Ascending aorta (tissue), 2 donors: ENCODE measurements around the gene ABI3BP. TPM values are rescaled to one million over a fixed set of nuclear protein-coding genes. Genes with fewer than 3 reads are reported as not detected.

Experiments
- DNase-seq, 2 donors: peaks; one replicate each; pipeline ENCODE4 v3.0.0-alpha.2; 2019; ENCODE audit warnings: low spot score in 2 of 2
- H3K27ac ChIP-seq, 2 donors: fragments of 200-600 bp; sonication (generic); one replicate each; pipeline ENCODE4 v1.5.1; 2016 to 2017; ENCODE audit warnings: mild to moderate bottlenecking in 1 of 2
- H3K27me3 ChIP-seq: fragments of 200-600 bp; sonication (generic); one replicate; pipeline ENCODE4 v1.5.1; 2017
- H3K36me3 ChIP-seq, 2 donors: fragments of 200-600 bp; sonication (generic); one replicate each; pipeline ENCODE4 v1.5.1; 2016
- H3K4me1 ChIP-seq, 2 donors: fragments of 200-600 bp; sonication (generic); one replicate each; pipeline ENCODE4 v1.5.1; 2016 to 2017; ENCODE audit warnings: mild to moderate bottlenecking in 1 of 2
- H3K4me3 ChIP-seq, 2 donors: fragments of 200-600 bp; sonication (generic); one replicate each; pipeline ENCODE4 v1.5.1; 2016 to 2017; ENCODE audit warnings: mild to moderate bottlenecking in 1 of 2
- H3K9me3 ChIP-seq, 2 donors: fragments of 200-600 bp; sonication (generic); one replicate each; pipeline ENCODE4 v1.5.1; 2016
- intact Hi-C: fragments of 100-400 bp; cut with DNase I; formaldehyde crosslinking; loops from one replicate; pipeline ENCODE4 v1.15.1; 2023
- total RNA-seq: library from RNA; depleted of rRNA; stranded (reverse); fragments of >200 nt; gene quantifications from one replicate; pipeline ENCODE4 v1.1.0, GENCODE V29; 2016
- TF ChIP-seq, protein P1 (sequence below), 3 experiments: fragments of 200-600 bp in 2 of 3; fragments of 450-650 bp in 1 of 3; sonication (generic) in 2 of 3; IDR thresholded peaks; one replicate each; pipeline ENCODE4 v1.5.1; 2016 to 2019; ENCODE audit warnings: antibody characterized with exemption in 3 of 3, mild to moderate bottlenecking in 1 of 3, moderate library complexity in 1 of 3

The ABI3BP gene
- total RNA-seq, 1 donor from 2014 or later: 54.2 TPM

DNA sequence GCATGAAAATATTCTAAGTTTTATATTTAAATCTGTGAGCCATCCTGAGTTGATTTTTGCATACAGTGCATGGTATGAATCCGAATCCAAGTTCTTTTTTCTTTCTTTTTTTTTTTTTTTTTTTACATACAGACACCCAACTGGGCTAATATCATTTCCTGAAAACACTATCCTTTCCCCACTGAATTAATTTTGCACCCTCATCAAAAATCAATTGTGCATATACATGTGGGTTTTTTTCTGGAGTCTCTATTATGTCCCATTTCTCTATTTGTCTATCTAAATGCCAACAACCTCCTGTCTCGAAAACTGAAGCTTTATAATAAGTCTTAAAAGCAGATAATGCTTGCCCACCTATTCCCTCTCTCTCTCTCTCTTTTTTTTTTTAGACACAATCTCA, 5.9 kb upstream of the ABI3BP start:
- H3K4me1 ChIP-seq: peaks cover 0 to 8% of the 10 kb centered on the region in 2 donors
- H3K4me3 ChIP-seq: no peak overlapping the region
- intact Hi-C loops: no loop called here
- no peak overlapping the region for H3K27ac ChIP-seq
- TF ChIP-seq, protein P1, sequence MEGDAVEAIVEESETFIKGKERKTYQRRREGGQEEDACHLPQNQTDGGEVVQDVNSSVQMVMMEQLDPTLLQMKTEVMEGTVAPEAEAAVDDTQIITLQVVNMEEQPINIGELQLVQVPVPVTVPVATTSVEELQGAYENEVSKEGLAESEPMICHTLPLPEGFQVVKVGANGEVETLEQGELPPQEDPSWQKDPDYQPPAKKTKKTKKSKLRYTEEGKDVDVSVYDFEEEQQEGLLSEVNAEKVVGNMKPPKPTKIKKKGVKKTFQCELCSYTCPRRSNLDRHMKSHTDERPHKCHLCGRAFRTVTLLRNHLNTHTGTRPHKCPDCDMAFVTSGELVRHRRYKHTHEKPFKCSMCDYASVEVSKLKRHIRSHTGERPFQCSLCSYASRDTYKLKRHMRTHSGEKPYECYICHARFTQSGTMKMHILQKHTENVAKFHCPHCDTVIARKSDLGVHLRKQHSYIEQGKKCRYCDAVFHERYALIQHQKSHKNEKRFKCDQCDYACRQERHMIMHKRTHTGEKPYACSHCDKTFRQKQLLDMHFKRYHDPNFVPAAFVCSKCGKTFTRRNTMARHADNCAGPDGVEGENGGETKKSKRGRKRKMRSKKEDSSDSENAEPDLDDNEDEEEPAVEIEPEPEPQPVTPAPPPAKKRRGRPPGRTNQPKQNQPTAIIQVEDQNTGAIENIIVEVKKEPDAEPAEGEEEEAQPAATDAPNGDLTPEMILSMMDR (IDR thresholded peaks at IDR 0.05): no peak
- no peaks in the 10 kb centered on the region for H3K36me3 ChIP-seq
- H3K9me3 ChIP-seq: no peaks in the 10 kb centered on the region
- no peaks in the 10 kb centered on the region for H3K27me3 ChIP-seq
- no peak for DNase-seq

DNA sequence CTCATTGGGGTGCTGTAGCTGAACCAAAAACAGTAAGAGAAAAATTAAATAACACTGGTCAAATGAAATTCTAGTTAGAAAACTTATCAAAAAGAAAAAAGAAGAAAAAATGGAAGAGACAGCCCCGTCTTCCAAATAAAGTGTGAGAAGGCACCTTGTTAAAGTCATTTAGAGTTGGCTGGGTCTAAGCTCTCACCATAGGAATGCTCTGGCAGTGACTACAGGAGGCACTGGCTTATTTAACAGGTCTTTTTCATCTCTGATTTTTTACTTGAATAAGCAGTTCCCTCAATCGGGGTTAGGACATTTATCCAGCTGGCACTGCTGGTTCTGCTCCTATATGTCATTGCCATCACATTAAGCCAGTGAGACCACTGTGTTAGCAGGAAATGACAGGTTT, 1.6 kb upstream of the ABI3BP start:
- DNase-seq: no peak
- Histone ChIP-seq H3K27me3 (no peaks in the 10 kb centered on the region), H3K27ac (no peak overlapping the region), H3K4me3 (no peak overlapping the region), H3K36me3 (no peaks in the 10 kb centered on the region), H3K4me1 (peaks cover 0 to 13% of the 10 kb centered on the region in 2 donors), H3K9me3 (no peaks in the 10 kb centered on the region)
- intact Hi-C loops: loop anchor here (5.0 kb wide), 3 partner anchors 38 to 517 kb away; partner anchors contain the start of gene SENP7
- TF ChIP-seq, protein P1 (IDR thresholded peaks at IDR 0.05): no peak

DNA sequence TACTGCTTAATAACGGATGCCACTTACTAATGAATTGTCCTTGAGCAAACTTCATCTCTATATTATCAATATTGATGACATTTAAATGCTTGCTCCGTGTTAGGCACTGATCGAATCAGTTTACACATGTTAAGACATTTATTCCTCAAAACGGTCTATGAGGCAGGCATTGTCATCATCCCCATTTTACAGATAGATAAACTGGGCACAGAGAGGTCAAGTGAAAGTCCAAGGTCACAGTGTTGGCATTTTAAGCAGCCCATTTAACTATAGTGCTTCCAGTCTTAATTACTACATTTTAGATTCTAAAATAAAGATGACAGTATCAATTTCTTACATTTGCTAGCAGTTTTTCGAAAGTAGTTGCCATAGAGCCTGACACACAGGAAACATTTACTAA, 966 bp upstream of the ABI3BP start:
- intact Hi-C loops: loop anchor here (5.0 kb wide), 3 partner anchors 37 to 518 kb away; partner anchors contain the start of gene SENP7

DNA sequence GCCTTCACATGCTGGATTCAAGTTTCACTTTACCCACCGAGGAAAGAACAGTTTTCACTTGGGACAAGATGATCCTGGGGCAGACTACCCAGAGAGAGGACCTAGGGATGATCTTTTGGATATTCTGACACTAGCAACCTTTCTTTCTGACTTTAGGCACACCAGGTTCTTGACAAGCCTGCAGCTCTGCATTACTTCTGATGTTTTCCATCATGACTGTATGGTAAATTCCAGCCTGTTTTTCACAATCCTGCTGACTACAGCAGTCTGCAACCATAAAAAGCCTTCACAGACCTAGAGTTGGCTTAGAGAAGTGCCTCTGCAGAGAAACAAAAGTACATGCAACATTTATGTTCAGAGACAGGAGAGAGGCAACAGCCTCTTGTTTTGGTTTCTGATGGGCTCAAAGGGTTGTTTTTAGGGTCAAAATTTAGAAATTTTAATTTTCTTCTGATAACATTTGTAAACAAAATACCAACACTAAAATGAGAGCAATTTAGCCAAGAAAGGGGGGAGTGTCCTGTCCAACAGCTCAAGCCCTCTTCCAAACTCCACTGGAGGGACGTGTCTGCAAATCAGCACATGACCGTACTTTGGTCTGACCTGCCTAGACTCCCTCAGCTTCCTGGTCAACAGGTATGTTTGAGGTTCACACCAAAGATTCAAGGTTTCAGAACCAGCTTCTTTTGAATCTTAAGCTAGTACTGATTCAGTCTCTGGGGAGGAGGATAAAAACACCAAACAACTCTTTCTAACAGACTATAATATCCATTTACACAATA, 799 bp downstream of the ABI3BP start:
- peak overlapping the region; percentile 47 to 59 for H3K4me3 ChIP-seq
- H3K9me3 ChIP-seq: no peaks in the 10 kb centered on the region
- DNase-seq: no peak
- H3K36me3 ChIP-seq: no peaks in the 10 kb centered on the region
- TF ChIP-seq, protein P1 (IDR thresholded peaks at IDR 0.05): no peak
- no peaks in the 10 kb centered on the region for H3K27me3 ChIP-seq
- peak overlapping the region; percentile 65 to 71 for H3K27ac ChIP-seq
- intact Hi-C loops: loop anchor here (5.0 kb wide), 3 partner anchors 35 to 520 kb away; partner anchors contain the start of gene SENP7
- H3K4me1 ChIP-seq: peaks cover 0 to 13% of the 10 kb centered on the region in 2 donors

More for the DNA sequence above, 966 bp upstream of the ABI3BP start:
- TF ChIP-seq, protein P1 (IDR thresholded peaks at IDR 0.05): no peak
- DNase-seq: no peak
- Histone ChIP-seq H3K27me3 (no peaks in the 10 kb centered on the region), H3K4me3 (no peak overlapping the region), H3K27ac (peak overlapping the region; percentile 53 to 71), H3K4me1 (peaks cover 0 to 13% of the 10 kb centered on the region in 2 donors), H3K9me3 (no peaks in the 10 kb centered on the region), H3K36me3 (no peaks in the 10 kb centered on the region)

DNA sequence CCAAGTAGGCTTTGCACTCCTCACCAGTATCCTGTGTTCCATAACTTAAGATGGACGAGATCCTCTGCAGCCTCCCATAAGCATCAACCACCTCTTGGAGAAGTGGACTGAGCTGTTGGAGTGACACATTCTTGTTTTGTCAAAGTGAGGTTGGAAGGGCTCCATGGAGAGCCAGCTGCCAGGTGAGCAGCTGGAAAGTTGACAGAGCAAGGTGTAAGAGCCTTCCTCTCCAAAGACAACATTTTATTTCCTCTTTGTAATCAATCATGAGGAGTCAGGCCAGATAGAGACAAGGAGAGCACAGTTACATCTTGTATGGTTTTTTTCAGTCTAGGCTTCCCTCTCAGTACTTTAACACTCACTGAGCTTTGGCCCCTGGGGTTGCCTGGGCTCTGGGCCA, 5.1 kb downstream of the ABI3BP start:
- H3K4me1 ChIP-seq: no peaks in the 10 kb centered on the region
- intact Hi-C loops: no loop called here
- TF ChIP-seq, protein P1 (IDR thresholded peaks at IDR 0.05): no peak

More for the DNA sequence above, 5.1 kb downstream of the ABI3BP start:
- no peak overlapping the region for H3K27ac ChIP-seq
- no peaks in the 10 kb centered on the region for H3K9me3 ChIP-seq
- no peaks in the 10 kb centered on the region for H3K36me3 ChIP-seq
- no peak for DNase-seq
- H3K4me3 ChIP-seq: no peak overlapping the region
- no peaks in the 10 kb centered on the region for H3K27me3 ChIP-seq
